NCI-H446 treated with DMSO at 0.1 percent for 48 hours (cell line): Measurements from ENCODE around the gene ARFGEF3.

Experiments
- DNase-seq: peaks from one replicate; lab custom pipeline; 2025; lab: John Stamatoyannopoulos, UW

Gene ARFGEF3

GRCh38 chr6:138308731-138309110 is 147.0 kb downstream of the ARFGEF3 start:
- DNase-seq = no peak

- no peak for DNase-seq
Measured at GRCh38 chr6:138309695-138310094, 148.0 kb downstream of the ARFGEF3 start.

DNA sequence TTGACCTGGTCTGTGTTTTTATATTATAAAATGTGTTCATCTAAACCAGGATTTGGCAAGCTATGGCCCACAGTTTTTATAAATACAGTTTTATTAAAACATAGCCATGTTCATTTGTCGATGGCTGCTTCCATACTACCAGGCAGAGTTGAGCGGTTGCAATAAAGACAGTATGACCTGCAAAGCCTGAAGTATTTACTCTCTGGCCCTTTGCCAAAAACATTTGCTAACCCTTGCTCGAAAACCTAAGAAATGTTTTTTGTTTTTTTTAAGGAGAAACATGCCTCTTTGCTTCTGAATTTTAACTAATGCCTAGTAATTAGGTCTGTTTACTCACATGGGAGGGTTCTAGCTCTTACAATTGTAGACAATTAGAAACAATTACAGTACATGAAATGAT is 148.6 kb downstream of the ARFGEF3 start:
- no peak for DNase-seq

DNA sequence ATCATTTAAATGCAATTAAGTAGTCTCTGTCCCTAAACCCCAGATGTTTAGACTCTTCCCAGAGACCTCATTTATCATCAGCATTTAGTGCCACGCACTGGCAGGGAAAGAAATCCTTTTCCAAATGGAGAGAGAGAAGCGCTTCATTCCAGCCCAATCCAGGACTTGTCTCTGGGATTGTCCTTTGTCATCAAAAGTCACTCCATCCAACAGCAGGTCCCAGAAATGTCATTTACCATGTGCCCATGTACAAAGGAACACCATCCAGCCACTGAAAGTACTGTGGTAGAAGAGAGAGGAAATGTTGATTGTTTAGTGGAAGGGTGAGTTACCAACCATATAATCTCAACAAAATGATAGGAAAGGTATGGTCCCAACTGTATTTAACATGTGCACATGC is 149.1 kb downstream of the ARFGEF3 start:
- DNase-seq = no peak

DNA sequence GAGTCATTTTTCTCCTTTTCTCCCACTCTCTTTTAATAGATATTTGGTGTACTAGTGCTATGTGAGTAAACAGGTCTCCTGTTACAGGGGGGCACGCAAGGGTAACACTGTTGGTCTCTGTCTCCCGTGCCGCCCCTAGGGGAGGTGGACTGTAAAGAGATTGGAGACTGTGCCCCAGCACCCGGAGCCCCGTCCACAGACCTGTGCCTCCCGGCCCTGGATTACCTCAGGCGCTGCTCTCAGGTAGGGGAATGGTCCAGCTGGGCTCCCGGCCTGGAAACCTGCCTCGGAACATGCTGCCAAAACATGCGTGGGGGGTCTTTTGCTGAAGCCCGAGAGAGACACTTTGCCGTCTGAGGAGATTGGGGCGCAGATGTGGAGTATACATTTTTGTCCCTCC is 149.5 kb downstream of the ARFGEF3 start:
- DNase-seq = no peak

DNA sequence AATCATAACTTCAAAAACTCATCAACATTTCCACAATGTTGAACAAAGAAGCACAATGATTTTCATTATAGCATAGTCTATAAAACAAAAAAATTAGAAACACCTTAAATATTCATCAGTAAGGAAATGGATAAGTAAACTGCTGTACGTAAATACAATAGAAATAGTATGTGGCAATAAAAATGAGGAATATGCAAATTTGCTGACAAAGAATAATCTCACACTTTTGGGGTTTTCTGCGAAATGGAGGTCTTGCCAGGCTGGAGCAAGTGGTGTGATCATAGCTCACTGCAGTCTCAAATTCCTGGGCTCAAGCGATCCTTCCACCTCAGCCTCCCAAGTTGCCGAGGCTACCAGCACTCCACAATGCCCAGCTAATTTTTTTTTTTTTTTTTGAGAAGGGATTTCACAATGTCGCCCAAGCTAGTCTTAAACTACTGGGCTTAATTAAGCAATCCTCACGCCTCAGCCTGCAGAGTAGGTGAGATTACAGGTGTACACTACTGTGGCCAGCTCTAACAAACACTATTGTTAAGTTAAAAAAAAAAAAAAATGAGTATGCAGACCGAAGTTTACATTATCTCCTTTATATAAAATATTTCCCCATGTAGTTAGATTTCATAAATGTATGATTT is 157.1 kb downstream of the ARFGEF3 start:
- DNase-seq = no peak

DNA sequence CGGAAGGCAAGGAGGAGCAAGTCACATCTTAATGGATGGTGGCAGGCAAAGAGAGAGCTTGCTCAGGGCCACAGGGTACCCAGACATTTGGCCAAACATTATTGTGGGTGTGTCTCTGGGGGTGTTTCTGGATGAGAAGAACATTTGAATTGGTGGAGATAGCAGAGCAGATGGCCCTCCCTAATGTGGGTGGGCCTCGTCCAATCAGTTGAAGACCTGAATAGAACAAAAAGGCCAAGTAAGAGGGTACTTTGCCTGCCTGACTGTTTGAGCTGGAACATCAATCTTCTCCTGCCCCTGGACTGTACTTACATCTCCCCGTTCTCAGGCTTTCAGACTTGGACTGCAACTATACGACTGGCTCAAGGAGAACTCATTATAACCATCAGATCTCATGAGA is 160.2 kb downstream of the ARFGEF3 start:
- no peak for DNase-seq

DNA sequence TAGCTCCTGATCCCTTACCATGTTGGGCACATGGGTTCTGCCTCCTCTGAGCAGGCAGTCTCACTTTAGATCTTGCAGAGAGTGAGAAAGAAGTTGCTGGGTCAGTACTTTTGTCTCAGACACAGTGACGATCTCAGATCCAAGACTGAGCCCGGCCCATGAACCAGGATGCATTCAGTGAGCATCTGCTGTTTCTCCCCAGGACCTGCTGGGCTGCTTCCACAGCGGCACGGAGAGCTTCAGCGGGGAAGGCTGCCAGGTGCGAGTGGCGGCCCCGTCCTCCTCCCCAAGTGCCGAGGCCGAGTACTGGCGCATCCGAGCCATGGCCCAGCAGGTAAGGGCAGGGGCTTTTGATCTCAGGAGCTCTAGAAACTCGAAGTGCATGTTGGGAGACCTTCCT is 162.1 kb downstream of the ARFGEF3 start:
- no peak for DNase-seq

- DNase-seq = no peak
Measured at GRCh38 chr6:138328210-138328609, 166.5 kb downstream of the ARFGEF3 start.

DNA sequence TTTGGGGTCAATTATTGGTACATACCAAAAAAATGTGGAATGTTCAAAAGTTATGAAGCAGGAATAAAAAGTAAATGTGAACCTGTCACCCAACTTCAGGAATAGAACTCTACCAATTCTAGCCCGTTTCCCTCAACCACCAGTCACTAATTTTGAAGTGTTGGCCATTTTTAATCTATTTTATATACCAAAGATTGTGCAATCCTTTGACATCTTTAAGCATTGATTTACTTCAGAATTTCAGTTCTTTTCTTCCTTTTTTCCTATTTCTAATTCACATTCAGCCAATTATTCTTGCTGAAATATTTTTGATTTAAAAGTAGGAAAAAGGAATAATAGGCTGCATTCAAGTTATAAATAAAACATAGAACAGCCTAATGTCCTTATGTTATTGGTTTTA is 169.0 kb downstream of the ARFGEF3 start:
- no peak for DNase-seq

DNA sequence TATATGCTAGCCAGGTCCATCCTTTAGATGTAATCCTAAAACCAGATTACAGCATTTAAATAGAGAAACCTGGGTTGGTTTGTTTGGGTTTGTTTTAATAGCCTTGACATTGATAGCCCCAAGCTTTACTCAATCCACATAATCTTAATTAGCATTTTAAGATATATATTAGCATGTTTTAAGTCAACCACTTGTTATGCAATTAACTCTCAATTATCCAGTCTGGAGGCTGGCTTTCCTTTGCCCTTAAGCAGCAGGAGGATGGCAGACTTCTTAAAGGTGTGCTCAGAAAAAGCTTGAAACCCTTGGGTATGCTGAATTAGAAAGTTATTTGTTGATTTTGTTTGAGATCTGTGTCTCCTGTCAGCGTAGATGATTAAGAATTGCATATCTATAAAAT is 169.7 kb downstream of the ARFGEF3 start:
- DNase-seq = no peak

DNA sequence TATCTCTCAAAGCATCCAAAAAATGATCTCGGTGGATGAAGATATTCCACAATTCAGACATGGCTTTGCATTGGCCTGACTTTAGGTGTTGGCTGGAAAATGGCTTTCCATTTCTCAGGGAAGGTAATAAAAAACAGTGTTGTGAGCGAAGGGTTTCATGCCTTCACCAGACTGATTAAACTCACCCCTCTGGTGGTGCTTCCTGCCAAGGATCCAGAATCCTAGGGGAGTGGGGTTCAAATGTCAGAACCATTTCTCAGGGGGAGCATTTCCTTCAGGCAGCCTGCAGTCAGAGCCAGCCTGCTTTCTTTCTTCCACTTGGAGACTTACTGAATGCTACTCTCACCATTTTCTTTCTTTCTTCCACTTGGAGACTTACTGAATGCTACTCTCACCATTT is 170.2 kb downstream of the ARFGEF3 start:
- no peak for DNase-seq

GRCh38 chr6:138334000-138334399 is 172.3 kb downstream of the ARFGEF3 start:
- peak; percentile 16 for DNase-seq

DNA sequence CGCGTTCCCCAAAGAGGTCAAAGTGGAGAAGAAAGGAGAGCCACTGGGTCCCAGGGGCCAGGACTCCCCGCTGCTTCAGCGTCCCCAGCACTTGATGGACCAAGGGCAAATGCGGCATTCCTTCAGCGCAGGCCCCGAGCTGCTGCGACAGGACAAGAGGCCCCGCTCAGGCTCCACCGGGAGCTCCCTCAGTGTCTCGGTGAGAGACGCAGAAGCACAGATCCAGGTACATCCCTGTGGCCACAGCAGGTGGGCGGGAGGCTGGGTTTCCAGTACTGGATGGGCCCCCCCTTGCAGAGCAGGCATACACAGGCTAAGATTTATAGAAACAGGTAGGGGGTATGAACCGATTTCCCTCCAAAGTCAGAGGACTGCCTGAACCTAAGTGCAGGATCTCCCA is 173.2 kb downstream of the ARFGEF3 start:
- no peak for DNase-seq

- DNase-seq = no peak
Measured at GRCh38 chr6:138336221-138336620, 174.5 kb downstream of the ARFGEF3 start.

GRCh38 chr6:138337076-138337475 is 175.3 kb downstream of the ARFGEF3 start:
- DNase-seq = no peak

GRCh38 chr6:138339024-138339423 is 177.3 kb downstream of the ARFGEF3 start:
- no peak for DNase-seq

DNA sequence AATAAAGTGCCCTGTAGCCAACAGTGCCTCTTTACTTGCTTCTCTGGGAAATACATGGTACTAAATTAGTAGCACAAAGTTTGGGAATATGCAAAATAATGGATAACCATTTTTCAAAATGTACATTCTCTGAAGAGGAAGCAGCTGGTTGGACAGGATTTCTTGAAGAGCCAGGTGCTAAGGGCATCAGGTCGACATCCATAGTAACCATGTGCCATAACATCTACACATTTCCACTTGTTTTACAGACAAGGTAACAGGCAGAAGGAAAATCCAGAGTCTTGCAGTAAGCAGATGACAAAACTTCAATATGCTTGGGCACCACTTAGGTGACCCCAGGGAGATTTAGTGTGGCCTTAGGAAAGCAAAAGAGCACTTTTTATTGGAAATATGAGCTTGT is 179.4 kb downstream of the ARFGEF3 start:
- DNase-seq = no peak

DNA sequence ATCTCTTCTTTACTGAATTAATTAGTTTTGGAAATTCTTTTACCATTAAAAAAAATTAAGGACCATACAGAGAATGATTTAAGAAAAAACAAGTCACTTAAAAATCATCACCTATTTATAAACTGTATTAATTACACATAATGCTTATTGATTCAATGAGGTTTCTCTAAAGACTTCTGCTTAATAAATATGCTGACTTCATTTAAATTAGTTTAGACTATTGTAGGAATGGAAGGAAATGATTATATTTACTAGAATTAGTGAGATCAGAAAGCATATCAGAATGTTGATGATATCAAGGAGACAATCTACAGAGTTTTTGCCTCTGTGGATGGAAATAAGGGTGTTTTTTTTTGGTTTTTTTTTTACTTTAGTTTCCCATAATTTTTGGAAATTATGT is 181.4 kb downstream of the ARFGEF3 start:
- no peak for DNase-seq

GRCh38 chr6:138345565-138346285 is 184.0 kb downstream of the ARFGEF3 start:
- DNase-seq = no peak

DNA sequence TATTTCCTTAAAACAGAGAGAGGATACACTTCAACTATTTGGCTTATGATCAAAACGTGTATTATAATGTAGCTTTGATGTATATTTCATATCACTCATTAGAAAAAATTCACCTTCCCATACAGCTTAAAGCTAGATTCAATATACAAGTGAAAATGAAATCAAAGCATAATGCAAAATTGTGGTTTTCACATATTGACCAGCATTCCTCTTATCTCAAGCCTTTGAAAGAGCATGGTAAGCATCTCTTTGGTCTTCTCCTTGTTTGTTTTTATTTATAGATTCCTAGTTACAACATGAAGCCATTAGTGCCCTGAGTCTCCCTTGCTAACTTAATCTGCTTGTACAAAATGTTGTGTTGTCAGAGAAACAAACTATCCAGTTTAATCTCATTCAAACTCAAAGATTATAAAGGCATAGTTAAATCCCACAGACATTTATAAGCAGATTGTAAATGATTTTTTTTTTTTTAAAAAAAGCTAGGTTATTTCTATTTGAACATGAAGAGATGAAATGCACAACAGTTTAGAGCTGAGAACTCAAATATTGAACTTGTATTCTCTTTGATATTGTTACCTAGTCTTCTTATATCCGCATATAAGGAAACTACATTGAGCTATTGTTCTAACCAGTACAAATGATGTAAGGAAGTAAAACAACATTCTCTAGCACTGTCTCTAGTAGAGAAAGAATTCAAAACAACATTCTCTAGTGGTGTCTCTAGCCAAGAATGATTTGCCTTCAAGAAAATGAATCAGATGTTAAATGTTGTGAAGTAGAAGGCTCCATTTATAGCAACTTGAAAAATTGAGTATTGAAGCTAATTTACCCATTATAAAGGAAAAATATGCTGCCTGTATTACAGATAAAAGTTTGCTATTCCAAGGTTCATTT is 184.8 kb downstream of the ARFGEF3 start:
- DNase-seq = no peak

DNA sequence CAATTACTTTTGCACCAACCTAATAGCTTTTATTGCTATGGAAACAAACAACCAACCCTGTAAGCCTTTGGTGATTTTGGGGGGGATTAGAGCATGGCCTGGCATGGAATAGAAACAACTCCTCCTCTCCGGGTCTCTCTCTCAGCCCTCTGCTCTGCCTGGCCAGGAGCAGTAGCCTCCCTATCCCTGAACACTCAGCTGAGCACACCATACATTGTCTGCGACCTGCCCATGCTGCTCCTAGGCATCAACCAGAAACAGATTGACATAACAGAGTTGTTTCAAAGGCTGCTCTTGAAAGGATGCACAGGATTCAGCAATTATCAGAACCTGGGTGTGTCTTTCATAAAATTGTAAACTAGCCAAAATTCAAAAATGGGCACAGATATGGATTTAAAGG is 186.1 kb downstream of the ARFGEF3 start:
- peak; percentile 14 for DNase-seq

GRCh38 chr6:138349891-138350290 is 188.2 kb downstream of the ARFGEF3 start:
- DNase-seq = peak; percentile 16
